Stomach smooth muscle (tissue), 2 donors: Measurements from ENCODE around the gene ATG2A.

Source experiments
- H3K27ac ChIP-seq: one replicate; pipeline ENCODE4 v1.7.0; 2013; ENCODE audit warnings: mild to moderate bottlenecking, low read length, inconsistent platforms
- H3K27me3 ChIP-seq, 2 donors: one replicate each; pipeline ENCODE4 v1.7.0; 2013; ENCODE audit warnings: low read length in 2 of 2; ENCODE audit not compliant: insufficient read depth in 2 of 2, control insufficient read depth in 1 of 2
- H3K36me3 ChIP-seq, 2 donors: one replicate each; pipeline ENCODE4 v1.7.0; 2013; ENCODE audit warnings: low read length in 2 of 2; ENCODE audit not compliant: control insufficient read depth in 2 of 2, insufficient read depth in 2 of 2
- H3K4me1 ChIP-seq: one replicate; pipeline ENCODE4 v1.7.0; 2013; ENCODE audit warnings: low read length; ENCODE audit not compliant: control insufficient read depth, insufficient read depth
- H3K4me3 ChIP-seq, 2 donors: one replicate each; pipeline ENCODE4 v1.7.0; 2013; ENCODE audit warnings: low read length in 2 of 2
- H3K9ac ChIP-seq, 2 donors: one replicate each; pipeline ENCODE4 v1.7.0; 2013; ENCODE audit warnings: low read length in 2 of 2, mild to moderate bottlenecking in 1 of 2
- H3K9me3 ChIP-seq, 2 donors: one replicate each; pipeline ENCODE4 v1.7.0; 2013; ENCODE audit warnings: low read length in 2 of 2; ENCODE audit not compliant: control insufficient read depth in 2 of 2
- donor health status: healthy.
- donor health status: Pancreatic carcinoma.

ATG2A gene

GRCh38 chr11:64916775-64917662 lies at the start of gene ATG2A:
Gene ATG2A, minus strand, starts transcription at chr11:64917209. Its CDS starts 74 bp downstream, at chr11:64917135.
- no peaks in the 10 kb centered on the region for H3K9me3 ChIP-seq
- peak within 1 kb of the TSS; percentile 98 for H3K9ac ChIP-seq
- H3K4me1 ChIP-seq: peaks cover 26% of the 10 kb centered on the region
- peak within 1 kb of the TSS; percentile 95 to 100 for H3K4me3 ChIP-seq
- H3K27ac ChIP-seq: peak within 1 kb of the TSS; percentile 56
- no peaks in the 10 kb centered on the region for H3K27me3 ChIP-seq
- H3K36me3 ChIP-seq: peaks cover 10 to 18% of the 10 kb centered on the region in 2 donors

DNA sequence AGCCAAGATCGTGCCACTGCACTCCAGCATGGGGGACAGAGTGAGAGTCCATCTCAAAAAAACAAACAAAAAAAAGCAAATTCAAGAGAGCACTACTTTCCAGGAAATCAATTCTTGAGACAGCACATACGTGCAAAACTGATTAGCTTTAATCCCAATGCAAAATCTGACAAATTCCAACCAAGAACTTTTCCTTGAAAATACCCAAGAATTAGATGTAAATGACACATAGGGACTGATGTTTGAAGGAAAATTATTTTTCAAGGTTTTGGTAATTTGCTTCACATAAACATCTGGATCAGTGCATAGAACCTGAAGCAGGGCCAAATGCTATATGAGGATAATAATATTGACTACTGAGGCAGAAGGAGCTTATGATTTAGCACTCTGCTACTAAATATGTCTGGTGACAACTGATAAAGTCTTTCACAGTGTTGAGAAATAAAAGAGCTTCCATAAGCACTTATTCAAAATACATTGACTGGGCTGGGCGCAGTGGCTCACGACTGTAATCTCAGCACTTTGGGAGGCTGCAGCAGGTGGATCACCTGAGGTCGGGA lies 46.1 kb upstream of the ATG2A start:
- no peaks in the 10 kb centered on the region for H3K4me1 ChIP-seq
- no peak overlapping the region for H3K4me3 ChIP-seq
- H3K9me3 ChIP-seq: no peaks in the 10 kb centered on the region
- no peak overlapping the region for H3K27ac ChIP-seq
- no peaks in the 10 kb centered on the region for H3K36me3 ChIP-seq
- no peak overlapping the region for H3K9ac ChIP-seq
- H3K27me3 ChIP-seq: peaks cover 0 to 3% of the 10 kb centered on the region in 2 donors

- Histone ChIP-seq H3K4me1 (no peaks in the 10 kb centered on the region), H3K4me3 (no peak overlapping the region), H3K36me3 (no peaks in the 10 kb centered on the region), H3K9me3 (no peaks in the 10 kb centered on the region), H3K27me3 (peaks cover 0 to 3% of the 10 kb centered on the region in 2 donors), H3K27ac (no peak overlapping the region), H3K9ac (no peak overlapping the region)
Measured at GRCh38 chr11:64960719-64961118, 43.7 kb upstream of the ATG2A start.

DNA sequence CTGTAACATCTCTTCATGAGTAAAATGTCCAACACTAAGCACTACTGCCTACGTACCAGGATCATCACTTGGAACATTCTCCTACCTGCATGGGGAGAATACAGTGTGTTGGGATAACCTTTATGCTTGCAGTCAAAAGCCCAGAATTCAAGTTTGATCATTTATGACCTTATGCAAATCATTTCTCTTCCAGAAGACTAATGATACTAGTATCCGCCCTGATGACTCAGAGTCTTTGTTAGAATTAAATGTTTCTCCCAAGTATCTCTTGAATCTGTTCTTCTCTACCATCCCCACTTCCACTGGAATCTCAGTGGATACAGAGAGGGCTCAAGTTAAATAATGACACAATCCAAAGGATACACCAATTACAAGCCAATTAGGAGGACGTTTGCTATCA lies 42.5 kb upstream of the ATG2A start:
- no peaks in the 10 kb centered on the region for H3K36me3 ChIP-seq
- no peaks in the 10 kb centered on the region for H3K4me1 ChIP-seq
- H3K9me3 ChIP-seq: no peaks in the 10 kb centered on the region
- no peak overlapping the region for H3K27ac ChIP-seq
- no peak overlapping the region for H3K9ac ChIP-seq
- H3K27me3 ChIP-seq: peaks cover 0 to 3% of the 10 kb centered on the region in 2 donors
- H3K4me3 ChIP-seq: no peak overlapping the region

GRCh38 chr11:64954201-64954600 lies 37.2 kb upstream of the ATG2A start:
- H3K27ac ChIP-seq: no peak overlapping the region
- no peak overlapping the region for H3K9ac ChIP-seq
- no peak overlapping the region for H3K4me3 ChIP-seq
- no peaks in the 10 kb centered on the region for H3K4me1 ChIP-seq
- H3K9me3 ChIP-seq: no peaks in the 10 kb centered on the region
- no peaks in the 10 kb centered on the region for H3K36me3 ChIP-seq
- no peaks in the 10 kb centered on the region for H3K27me3 ChIP-seq

- H3K27me3 ChIP-seq: no peaks in the 10 kb centered on the region
- no peak overlapping the region for H3K27ac ChIP-seq
- H3K4me3 ChIP-seq: no peak overlapping the region
- no peaks in the 10 kb centered on the region for H3K36me3 ChIP-seq
- no peaks in the 10 kb centered on the region for H3K9me3 ChIP-seq
- no peaks in the 10 kb centered on the region for H3K4me1 ChIP-seq
- no peak overlapping the region for H3K9ac ChIP-seq
Measured at GRCh38 chr11:64951529-64951928, 34.5 kb upstream of the ATG2A start.

DNA sequence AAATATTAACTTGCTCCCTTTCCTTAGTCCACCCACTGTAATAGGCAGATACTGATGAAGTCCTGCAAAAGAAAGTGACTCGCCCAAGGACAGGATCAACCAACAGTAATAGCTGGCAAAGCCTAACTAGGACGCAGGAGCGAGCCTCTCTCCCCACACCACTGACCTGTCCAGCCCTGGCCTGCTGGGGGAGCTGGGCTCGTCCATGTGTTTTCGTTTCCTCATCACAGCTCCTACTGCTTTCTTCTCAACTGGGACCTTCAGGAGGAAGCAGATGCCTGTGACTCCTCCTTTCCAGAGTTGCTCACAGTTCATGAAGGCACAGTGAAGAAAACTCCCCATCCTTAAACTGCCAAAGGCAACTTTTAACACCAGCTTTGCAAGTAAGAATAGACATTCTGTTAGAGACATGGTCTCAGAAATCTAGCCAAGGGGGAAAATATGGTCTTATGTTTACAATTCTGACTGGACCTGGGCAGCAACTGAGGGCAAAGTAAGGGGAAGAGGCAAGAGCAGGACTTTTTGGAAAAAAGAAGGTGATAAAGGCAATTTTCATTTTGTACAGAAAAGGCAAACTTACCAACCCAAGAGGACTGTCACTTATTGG lies 30.3 kb upstream of the ATG2A start:
- no peak overlapping the region for H3K4me3 ChIP-seq
- no peaks in the 10 kb centered on the region for H3K4me1 ChIP-seq
- H3K9ac ChIP-seq: no peak overlapping the region
- no peaks in the 10 kb centered on the region for H3K9me3 ChIP-seq
- no peak overlapping the region for H3K27ac ChIP-seq
- no peaks in the 10 kb centered on the region for H3K27me3 ChIP-seq
- H3K36me3 ChIP-seq: no peaks in the 10 kb centered on the region

DNA sequence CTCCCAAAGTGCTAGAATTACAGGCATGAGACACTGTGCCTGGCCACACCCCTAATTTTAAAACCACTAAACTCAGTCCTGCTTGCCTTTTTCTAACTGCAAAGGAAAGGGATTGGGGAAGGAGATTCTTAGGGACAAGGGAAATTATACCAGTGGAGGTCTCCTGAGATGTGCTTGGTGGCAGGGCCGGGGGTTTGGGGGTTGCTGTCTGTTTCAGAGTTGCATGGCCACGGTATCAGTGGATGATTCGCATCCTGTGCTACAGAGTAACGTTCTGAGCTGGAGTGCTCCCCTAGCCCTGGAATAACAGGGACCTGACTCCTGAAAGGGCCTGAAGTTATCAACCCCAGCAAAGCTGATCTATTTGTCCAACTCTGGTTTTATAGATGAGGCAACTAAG lies 19.5 kb upstream of the ATG2A start:
- Histone ChIP-seq H3K27ac (no peak overlapping the region), H3K27me3 (peaks cover 0 to 2% of the 10 kb centered on the region in 2 donors)

GRCh38 chr11:64935359-64936081 lies 18.5 kb upstream of the ATG2A start, which contains the start of gene GPHA2:
Gene GPHA2, minus strand, starts transcription at chr11:64935893. Its CDS starts 433 bp downstream, at chr11:64935460.
- H3K36me3 ChIP-seq: peaks cover 32% of the 10 kb centered on the region in 2 donors
- no peaks in the 10 kb centered on the region for H3K9me3 ChIP-seq
- H3K9ac ChIP-seq: peak within 1 kb of the TSS in 1 of 2 donors; percentile 21
- H3K27me3 ChIP-seq: peaks cover 0 to 2% of the 10 kb centered on the region in 2 donors
- H3K27ac ChIP-seq: no peak within 1 kb of the TSS
- H3K4me3 ChIP-seq: no peak within 1 kb of the TSS
- peaks cover 2% of the 10 kb centered on the region for H3K4me1 ChIP-seq

More for the DNA sequence above, 19.5 kb upstream of the ATG2A start:
- peaks cover 2% of the 10 kb centered on the region for H3K4me1 ChIP-seq
- no peak overlapping the region for H3K9ac ChIP-seq
- no peak overlapping the region for H3K4me3 ChIP-seq
- H3K9me3 ChIP-seq: no peaks in the 10 kb centered on the region
- H3K36me3 ChIP-seq: peaks cover 22% of the 10 kb centered on the region in 2 donors

DNA sequence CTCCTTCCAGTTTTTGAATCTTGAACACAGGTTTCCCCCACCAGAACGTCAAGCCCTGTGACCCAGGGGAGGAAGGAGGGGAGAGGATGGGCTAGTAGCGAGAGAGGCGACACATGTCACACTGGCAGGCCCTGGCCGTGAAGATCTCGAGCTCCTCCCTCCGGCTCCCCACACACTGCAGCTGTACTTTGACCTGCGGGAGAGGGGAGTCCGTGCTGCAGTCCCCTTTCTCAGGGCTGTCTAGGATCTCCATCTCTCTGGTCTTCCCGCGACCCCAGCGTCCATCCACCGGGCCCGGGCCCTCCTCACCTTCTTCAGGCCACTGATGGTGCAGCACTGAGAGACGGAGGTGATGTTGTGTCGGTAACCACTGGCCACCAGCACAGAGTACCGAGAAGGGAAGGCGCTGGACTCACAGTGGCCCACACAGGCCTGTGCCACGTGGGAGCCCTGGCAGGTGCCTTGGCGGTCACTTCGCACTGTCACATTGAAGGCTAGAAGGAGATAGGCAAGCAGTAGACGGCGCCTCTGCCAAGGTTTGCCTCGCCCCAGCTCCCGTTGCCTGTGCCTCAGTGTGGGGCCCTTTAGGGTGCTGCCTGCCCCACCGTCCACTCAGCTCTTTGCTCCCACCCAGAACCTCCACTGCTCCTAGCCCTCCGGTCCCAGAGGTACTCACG lies 17.8 kb upstream of the ATG2A start:
- Histone ChIP-seq H3K9ac (no peak overlapping the region), H3K9me3 (no peaks in the 10 kb centered on the region), H3K4me1 (peaks cover 2% of the 10 kb centered on the region), H3K27me3 (no peaks in the 10 kb centered on the region), H3K36me3 (peaks cover 35 to 37% of the 10 kb centered on the region in 2 donors), H3K27ac (no peak overlapping the region), H3K4me3 (no peak overlapping the region)
